ENCODE measurements around the gene BMPR1A.
"Not testable (repeated sequence)": the region's sequence is repeated elsewhere in the genome, so short reads cannot be mapped to it uniquely, and the experiment has no call there.

Gene BMPR1A

GRCh38 chr10:86971232-86971991 lies 215.0 kb downstream of the BMPR1A start:
- no peak for TF ChIP-seq CTCF (IDR thresholded peaks at IDR 0.05; ENCODE audit: borderline replicate concordance, control extremely low read depth, extremely low read depth, insufficient read depth, missing control alignments)
- DNase-seq (ENCODE audit: low spot score): peak; percentile 89

GRCh38 chr10:86972613-86973380 lies 216.4 kb downstream of the BMPR1A start:
- no peak for TF ChIP-seq CTCF (IDR thresholded peaks at IDR 0.05; ENCODE audit: borderline replicate concordance, control extremely low read depth, extremely low read depth, insufficient read depth, missing control alignments)
- DNase-seq (ENCODE audit: low spot score): no peak
- in situ Hi-C loops (cut with MboI; ENCODE audit: low sequenced_read_pairs, unreplicated experiment): no loop called here

More at GRCh38 chr10:86971232-86971991, 215.0 kb downstream of the BMPR1A start:
- in situ Hi-C loops (cut with MboI; ENCODE audit: low sequenced_read_pairs, unreplicated experiment): no loop called here

- DNase-seq (ENCODE audit: low spot score): no peak
- no peak for TF ChIP-seq CTCF (IDR thresholded peaks at IDR 0.05; ENCODE audit: borderline replicate concordance, control extremely low read depth, extremely low read depth, insufficient read depth, missing control alignments)
- in situ Hi-C loops (cut with MboI; ENCODE audit: low sequenced_read_pairs, unreplicated experiment): no loop called here
Measured at GRCh38 chr10:86974484-86974883, 218.1 kb downstream of the BMPR1A start.

DNA sequence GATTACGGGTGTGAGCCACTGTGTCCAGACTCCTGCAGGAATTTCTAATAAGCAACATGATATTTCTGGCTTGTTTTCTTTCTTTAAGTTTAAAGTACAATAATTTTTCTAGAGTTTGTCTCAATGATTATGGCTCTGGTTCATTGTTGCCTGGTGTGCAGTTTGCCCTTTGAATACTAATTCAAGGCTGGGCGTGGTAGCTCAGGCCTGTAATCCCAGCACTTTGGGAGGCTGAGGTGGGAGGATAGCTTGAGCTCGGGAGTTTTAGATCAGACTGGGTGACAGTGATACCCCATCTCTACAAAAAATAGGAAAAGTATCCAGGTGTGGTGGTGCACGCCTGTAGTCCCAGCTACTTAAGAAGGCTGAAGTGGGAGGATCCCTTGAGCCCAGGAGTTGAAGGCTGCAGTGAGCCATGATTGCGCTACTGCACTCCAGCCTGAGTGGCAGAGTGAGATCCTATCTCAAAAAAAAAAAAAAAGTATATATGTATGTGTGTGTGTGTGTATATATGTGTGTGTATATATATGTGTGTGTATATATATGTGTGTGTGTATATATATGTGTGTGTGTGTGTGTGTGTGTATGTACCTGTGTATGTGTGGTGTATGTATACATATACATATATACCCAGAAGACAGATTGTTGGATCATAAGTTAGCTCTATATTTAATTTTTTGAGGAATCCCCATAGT lies 220.1 kb downstream of the BMPR1A start:
- DNase-seq (ENCODE audit: low spot score): no peak
- in situ Hi-C loops (cut with MboI; ENCODE audit: low sequenced_read_pairs, unreplicated experiment): no loop called here
- no peak for TF ChIP-seq CTCF (IDR thresholded peaks at IDR 0.05; ENCODE audit: borderline replicate concordance, control extremely low read depth, extremely low read depth, insufficient read depth, missing control alignments)

DNA sequence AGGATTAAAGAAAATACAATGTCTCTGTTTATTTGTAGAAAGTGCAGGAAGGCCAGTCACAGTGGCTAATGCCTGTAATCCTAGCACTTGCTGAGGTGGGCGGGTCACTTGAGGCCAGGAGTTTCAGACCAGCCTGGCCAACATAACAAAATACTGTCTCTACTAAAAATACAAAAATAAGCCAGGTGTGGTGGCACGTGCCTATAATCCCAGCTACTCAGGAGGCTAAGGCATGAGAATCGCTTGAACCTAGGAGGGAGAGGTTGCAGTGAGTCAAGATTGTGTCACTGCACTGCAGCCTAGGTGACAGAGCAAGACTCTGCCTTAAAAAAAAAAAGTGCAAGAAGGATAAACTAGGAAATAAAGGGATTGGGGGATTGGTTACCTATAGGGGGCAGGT lies 222.0 kb downstream of the BMPR1A start:
- DNase-seq (ENCODE audit: low spot score): not testable (repeated sequence)

DNA sequence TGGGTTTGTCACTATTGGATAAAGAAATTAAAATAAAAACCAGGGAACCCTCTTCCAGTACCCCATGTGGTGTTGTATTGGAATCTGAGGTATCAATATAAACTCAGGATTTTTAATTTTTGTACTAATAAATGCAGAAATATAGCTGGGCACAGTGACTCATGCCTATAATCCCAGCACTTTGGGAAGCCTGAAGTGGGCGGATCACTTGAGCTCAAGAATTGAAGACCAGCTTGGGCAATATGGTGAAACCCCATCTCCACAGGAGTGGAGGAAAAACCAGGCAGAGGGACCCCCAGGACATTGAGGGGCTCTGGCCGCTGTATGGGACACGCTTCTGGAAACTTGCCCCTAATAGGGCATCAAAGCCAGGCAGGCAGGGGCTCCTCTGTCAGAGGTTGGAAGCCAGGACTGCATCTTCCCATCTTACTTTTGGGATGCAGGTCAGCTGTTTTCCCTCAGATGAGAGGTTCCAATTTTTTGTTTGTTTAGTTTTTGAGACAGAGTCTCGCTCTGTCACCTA lies 222.9 kb downstream of the BMPR1A start:
- no peak for DNase-seq (ENCODE audit: low spot score)
- no peak for TF ChIP-seq CTCF (IDR thresholded peaks at IDR 0.05; ENCODE audit: borderline replicate concordance, control extremely low read depth, extremely low read depth, insufficient read depth, missing control alignments)
- in situ Hi-C loops (cut with MboI; ENCODE audit: low sequenced_read_pairs, unreplicated experiment): no loop called here

More for the DNA sequence above, 222.0 kb downstream of the BMPR1A start:
- in situ Hi-C loops (cut with MboI; ENCODE audit: low sequenced_read_pairs, unreplicated experiment): not testable (repeated sequence)

Measured in GM13976 (cell line).